Liver (tissue), 9 donors: ENCODE measurements around the gene RFX7. TPM values are rescaled to one million over a fixed set of nuclear protein-coding genes. Genes with fewer than 3 reads are reported as not detected.

Experiments
- DNase-seq: peaks from one replicate; pipeline ENCODE4 v3.0.0-alpha.2; 2017; ENCODE audit warnings: low spot score
- H3K27ac ChIP-seq, 2 donors: one replicate each; pipeline ENCODE4 v1.7.0; 2013; ENCODE audit warnings: inconsistent platforms in 2 of 2, low read length in 2 of 2, control low read depth in 1 of 2, low read depth in 1 of 2, mild to moderate bottlenecking in 1 of 2
- H3K27me3 ChIP-seq, 4 donors: one replicate each; pipeline versions ENCODE4 v1.6.1 to v1.7.0; 2013; ENCODE audit warnings: low read length in 3 of 4, inconsistent platforms in 1 of 4, mild to moderate bottlenecking in 1 of 4, moderate library complexity in 1 of 4; ENCODE audit not compliant: control insufficient read depth in 4 of 4, insufficient read depth in 4 of 4
- H3K36me3 ChIP-seq, 4 donors: one replicate each; pipeline versions ENCODE4 v1.6.1 to v1.7.0; 2013; ENCODE audit warnings: low read length in 3 of 4, mild to moderate bottlenecking in 3 of 4, low read depth in 1 of 4, moderate library complexity in 1 of 4; ENCODE audit not compliant: control insufficient read depth in 4 of 4, insufficient read depth in 3 of 4
- H3K4me1 ChIP-seq, 4 donors: one replicate each; pipeline versions ENCODE4 v1.6.1 to v1.7.0; 2013; ENCODE audit warnings: low read length in 3 of 4, mild to moderate bottlenecking in 3 of 4, moderate library complexity in 1 of 4; ENCODE audit not compliant: control insufficient read depth in 4 of 4, insufficient read depth in 4 of 4
- H3K4me3 ChIP-seq, 3 donors: one replicate each; pipeline versions ENCODE4 v1.6.1 to v1.7.0; 2013; ENCODE audit warnings: low read length in 3 of 3, control low read depth in 1 of 3, low read depth in 1 of 3, mild to moderate bottlenecking in 1 of 3
- H3K9ac ChIP-seq, 2 donors: one replicate each; pipeline ENCODE4 v1.7.0; 2013; ENCODE audit warnings: low read length in 2 of 2, mild to moderate bottlenecking in 2 of 2, moderate library complexity in 2 of 2, control low read depth in 1 of 2, low read depth in 1 of 2
- H3K9me3 ChIP-seq, 4 donors: one replicate each; pipeline versions ENCODE4 v1.6.1 to v1.7.0; 2013; ENCODE audit warnings: low read length in 3 of 4; ENCODE audit not compliant: control insufficient read depth in 4 of 4
- ATF3 ChIP-seq: IDR thresholded peaks from 2 replicates; pipeline ENCODE4 v1.6.1; 2016; ENCODE audit warnings: antibody characterized with exemption
- CTCF ChIP-seq: fragments of 150-350 bp; IDR thresholded peaks from 2 replicates; pipeline ENCODE4 v1.5.1; 2017; ENCODE audit warnings: improper control_type of control experiment, low read depth, low read length; ENCODE audit not compliant: missing input control
- EGR1 ChIP-seq, 2 donors: IDR thresholded peaks; 2 replicates each; pipeline ENCODE4 v1.6.1; 2016 to 2018; ENCODE audit warnings: antibody characterized with exemption in 2 of 2, low read depth in 2 of 2
- FOXA1 ChIP-seq: IDR thresholded peaks from 2 replicates; pipeline ENCODE4 v1.6.1; 2016; ENCODE audit warnings: antibody characterized with exemption
- FOXA2 ChIP-seq: IDR thresholded peaks from 2 replicates; pipeline ENCODE4 v1.6.1; 2016; ENCODE audit warnings: antibody characterized with exemption
- GABPA ChIP-seq, 2 donors: IDR thresholded peaks in 1 of 2; conservative IDR thresholded peaks in 1 of 2; 2 replicates each; pipeline ENCODE4 v1.6.1; 2016; ENCODE audit warnings: antibody characterized with exemption in 2 of 2, mild to moderate bottlenecking in 1 of 2, moderate library complexity in 1 of 2
- HNF4A ChIP-seq, 2 donors: conservative IDR thresholded peaks; 2 replicates each; pipeline ENCODE4 v1.6.1; 2016; ENCODE audit warnings: antibody characterized with exemption in 2 of 2, mild to moderate bottlenecking in 2 of 2
- HNF4G ChIP-seq: IDR thresholded peaks from 2 replicates; pipeline ENCODE4 v1.6.1; 2016; ENCODE audit warnings: antibody characterized with exemption
- JUND ChIP-seq, 2 donors: IDR thresholded peaks; 2 replicates each; pipeline ENCODE4 v1.6.1; 2016; ENCODE audit warnings: antibody characterized with exemption in 2 of 2
- MAX ChIP-seq: IDR thresholded peaks from 2 replicates; pipeline ENCODE4 v1.6.1; 2016; ENCODE audit warnings: antibody characterized with exemption
- NR2F2 ChIP-seq: IDR thresholded peaks from 2 replicates; pipeline ENCODE4 v1.6.1; 2016; ENCODE audit warnings: antibody characterized with exemption
- RAD21 ChIP-seq, 2 donors: IDR thresholded peaks; 2 replicates each; pipeline ENCODE4 v1.6.1; 2016; ENCODE audit warnings: antibody characterized with exemption in 2 of 2, mild to moderate bottlenecking in 2 of 2
- REST ChIP-seq: IDR thresholded peaks from 2 replicates; pipeline ENCODE4 v1.6.1; 2016; ENCODE audit warnings: antibody characterized with exemption, mild to moderate bottlenecking
- RXRA ChIP-seq, 2 donors: IDR thresholded peaks; 2 replicates each; pipeline ENCODE4 v1.6.1; 2017 to 2018; ENCODE audit warnings: antibody characterized with exemption in 2 of 2, mild to moderate bottlenecking in 1 of 2
- TAF1 ChIP-seq: conservative IDR thresholded peaks from 2 replicates; pipeline ENCODE4 v1.6.1; 2016; ENCODE audit warnings: antibody characterized with exemption, mild to moderate bottlenecking
- YY1 ChIP-seq: IDR thresholded peaks from 2 replicates; pipeline ENCODE4 v1.6.1; 2016; ENCODE audit warnings: antibody characterized with exemption, mild to moderate bottlenecking
- WGBS: extraction: QIAGEN DNeasy Blood & Tissue Kit; methylation state at CpG from one replicate; pipeline ENCODE4 v1.1.7; 2013; 5-methylcytosine and 5-hydroxymethylcytosine counted together
- polyA plus RNA-seq, 2 donors: library from polyadenylated mRNA; stranded (reverse) in 1 of 2; unstranded in 1 of 2; fragments of 200-250 nt in 1 of 2; fragments of >200 nt in 1 of 2; fragmentation: Nextera tagmentation in 1 of 2; extraction: Ambion mirVana in 1 of 2; gene quantifications; one replicate each; pipeline versions ENCODE4 v1.2.1 to v1.2.3, GENCODE V29; 2013 to 2015
- total RNA-seq, 2 donors: library from RNA; depleted of rRNA; stranded (reverse); fragments of >200 nt; gene quantifications; one replicate each; pipeline ENCODE4 v1.2.3, GENCODE V29; 2014
- donor health status: healthy.
- donor health status: healthy.
- donor health status: healthy.
- donor health status: healthy.
- donor health status: healthy.

The RFX7 gene
- total and polyA plus RNA-seq, 4 donors: 1.3 to 4.2 (median 1.9) TPM

- no peaks in the 10 kb centered on the region for H3K4me1 ChIP-seq
- 77% methylated on average over 3 of the region's 3 CpGs for WGBS
- no peak overlapping the region for H3K27ac ChIP-seq
- no peaks in the 10 kb centered on the region for H3K27me3 ChIP-seq
- H3K9ac ChIP-seq: no peak overlapping the region
- no peak overlapping the region for H3K4me3 ChIP-seq
- no peaks in the 10 kb centered on the region for H3K36me3 ChIP-seq
- TF ChIP-seq REST (no peak), MAX (no peak), GABPA (IDR thresholded peaks at IDR 0.05 in 1 of 2, conservative IDR thresholded peaks at IDR 0.05 in 1 of 2) (no peak), JUND (IDR thresholded peaks at IDR 0.05) (no peak), FOXA2 (no peak), NR2F2 (no peak), TAF1 (no peak), CTCF (no peak), YY1 (no peak), EGR1 (IDR thresholded peaks at IDR 0.05; ENCODE audit: low read depth in 2 of 2) (no peak), RXRA (IDR thresholded peaks at IDR 0.05) (no peak), HNF4A (conservative IDR thresholded peaks at IDR 0.05) (no peak), HNF4G (no peak), FOXA1 (no peak)
- no peak for DNase-seq
- no peaks in the 10 kb centered on the region for H3K9me3 ChIP-seq
Measured at GRCh38 chr15:56082263-56082761, 161.4 kb downstream of the RFX7 start.

- no peak for DNase-seq
- no peaks in the 10 kb centered on the region for H3K9me3 ChIP-seq
- TF ChIP-seq RAD21 (IDR thresholded peaks at IDR 0.05) (no peak), RXRA (IDR thresholded peaks at IDR 0.05) (no peak), MAX (no peak), ATF3 (no peak), EGR1 (IDR thresholded peaks at IDR 0.05; ENCODE audit: low read depth in 2 of 2) (no peak)
- no peaks in the 10 kb centered on the region for H3K4me1 ChIP-seq
- H3K27ac ChIP-seq: no peak overlapping the region
- H3K9ac ChIP-seq: no peak overlapping the region
- H3K4me3 ChIP-seq: no peak overlapping the region
- WGBS: 73% methylated on average over 5 of the region's 5 CpGs
- no peaks in the 10 kb centered on the region for H3K27me3 ChIP-seq
- no peaks in the 10 kb centered on the region for H3K36me3 ChIP-seq
Measured at GRCh38 chr15:56077081-56077480, 166.6 kb downstream of the RFX7 start.
